ENCODE results near the gene MS4A12.

DNA sequence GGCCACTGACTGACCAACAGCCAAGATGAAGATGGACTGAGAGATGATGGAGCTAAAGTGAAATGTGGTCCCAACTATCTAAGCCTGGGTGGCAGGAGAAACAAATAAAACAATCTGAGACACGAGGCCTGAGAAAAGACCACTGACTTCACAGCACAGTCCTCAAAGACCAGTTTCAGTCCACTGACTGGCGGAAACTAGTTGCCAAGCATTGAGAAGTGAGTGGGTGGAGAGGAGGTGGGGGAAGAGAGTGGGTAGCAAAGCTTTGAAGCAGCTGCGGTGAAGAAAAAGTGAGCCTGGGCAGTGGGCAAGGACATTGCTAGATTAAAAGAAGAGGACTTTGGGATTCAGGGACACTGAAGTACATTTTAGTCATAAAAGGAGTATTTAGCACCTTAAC lies 35.0 kb upstream of the MS4A12 start:
- no peak for TF ChIP-seq EP300 (IDR thresholded peaks at IDR 0.05)
- TF ChIP-seq, protein P1, sequence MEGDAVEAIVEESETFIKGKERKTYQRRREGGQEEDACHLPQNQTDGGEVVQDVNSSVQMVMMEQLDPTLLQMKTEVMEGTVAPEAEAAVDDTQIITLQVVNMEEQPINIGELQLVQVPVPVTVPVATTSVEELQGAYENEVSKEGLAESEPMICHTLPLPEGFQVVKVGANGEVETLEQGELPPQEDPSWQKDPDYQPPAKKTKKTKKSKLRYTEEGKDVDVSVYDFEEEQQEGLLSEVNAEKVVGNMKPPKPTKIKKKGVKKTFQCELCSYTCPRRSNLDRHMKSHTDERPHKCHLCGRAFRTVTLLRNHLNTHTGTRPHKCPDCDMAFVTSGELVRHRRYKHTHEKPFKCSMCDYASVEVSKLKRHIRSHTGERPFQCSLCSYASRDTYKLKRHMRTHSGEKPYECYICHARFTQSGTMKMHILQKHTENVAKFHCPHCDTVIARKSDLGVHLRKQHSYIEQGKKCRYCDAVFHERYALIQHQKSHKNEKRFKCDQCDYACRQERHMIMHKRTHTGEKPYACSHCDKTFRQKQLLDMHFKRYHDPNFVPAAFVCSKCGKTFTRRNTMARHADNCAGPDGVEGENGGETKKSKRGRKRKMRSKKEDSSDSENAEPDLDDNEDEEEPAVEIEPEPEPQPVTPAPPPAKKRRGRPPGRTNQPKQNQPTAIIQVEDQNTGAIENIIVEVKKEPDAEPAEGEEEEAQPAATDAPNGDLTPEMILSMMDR (IDR thresholded peaks at IDR 0.05), result no peak
